MM.1S (cell line): ENCODE results near the gene SH2B2.

Experiments
- CTCF ChIP-seq: fragments of 300-600 bp; sonication (generic); IDR thresholded peaks from 2 replicates; pipeline ENCODE4 v1.5.1; 2016; ENCODE audit warnings: antibody characterized with exemption, low read length, mixed read lengths
- EZH2 ChIP-seq: fragments of 300-600 bp; sonication (generic); optimal IDR thresholded peaks from 2 replicates; pipeline ENCODE3; 2017; ENCODE audit warnings: low read depth, mild to moderate bottlenecking, antibody characterized with exemption, low read length, mixed read lengths
- EZH2phosphoT487 ChIP-seq: fragments of 300-600 bp; sonication (generic); IDR thresholded peaks from 2 replicates; pipeline ENCODE4 v1.6.1; 2018; ENCODE audit warnings: antibody characterized with exemption, low read length

- TF ChIP-seq CTCF (no peak), EZH2 (no peak), EZH2phosphoT487 (no peak)
Observed at GRCh38 chr7:102253066-102253972, 33.3 kb upstream of the SH2B2 start.
